Pons (tissue), 1 donor: ENCODE measurements around the gene NECAB3.
"Not testable (repeated sequence)": the region's sequence is repeated elsewhere in the genome, so short reads cannot be mapped to it uniquely, and the experiment has no call there.

Experiments used
- DNase-seq: peaks from one replicate; pipeline ENCODE4 v3.0.0-alpha.2; 2016; ENCODE audit warnings: low spot score

NECAB3 gene

DNA sequence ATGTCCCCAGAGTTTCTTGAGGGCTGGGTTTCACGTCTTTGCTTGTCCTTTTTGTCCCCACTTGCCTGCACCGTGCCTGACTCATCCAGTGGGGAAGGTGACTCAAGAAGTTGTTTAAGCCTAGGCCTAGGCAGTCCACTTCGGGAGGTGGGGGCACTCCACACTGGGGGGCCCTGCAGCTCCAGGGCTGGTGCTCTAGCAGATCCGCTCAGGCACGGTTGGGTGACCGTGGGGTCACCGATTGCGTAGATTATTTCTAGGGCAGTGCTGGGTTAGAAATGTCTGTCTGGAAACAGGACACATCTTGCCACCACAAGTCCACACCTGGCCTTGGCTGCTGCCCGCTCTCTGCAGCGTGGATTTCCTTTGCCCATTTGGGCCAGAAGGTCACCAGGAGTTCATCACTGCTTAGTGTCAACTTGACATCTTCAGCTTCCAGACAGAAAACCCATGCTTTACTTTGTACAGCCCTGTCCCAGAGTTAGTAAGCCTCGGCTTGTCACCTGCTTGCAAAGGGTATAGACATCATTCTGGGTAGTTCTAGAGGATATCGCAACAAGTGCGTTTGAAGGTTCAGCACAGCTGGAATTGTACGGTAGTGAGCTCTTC lies 25.7 kb downstream of the NECAB3 start:
- DNase-seq = no peak

DNA sequence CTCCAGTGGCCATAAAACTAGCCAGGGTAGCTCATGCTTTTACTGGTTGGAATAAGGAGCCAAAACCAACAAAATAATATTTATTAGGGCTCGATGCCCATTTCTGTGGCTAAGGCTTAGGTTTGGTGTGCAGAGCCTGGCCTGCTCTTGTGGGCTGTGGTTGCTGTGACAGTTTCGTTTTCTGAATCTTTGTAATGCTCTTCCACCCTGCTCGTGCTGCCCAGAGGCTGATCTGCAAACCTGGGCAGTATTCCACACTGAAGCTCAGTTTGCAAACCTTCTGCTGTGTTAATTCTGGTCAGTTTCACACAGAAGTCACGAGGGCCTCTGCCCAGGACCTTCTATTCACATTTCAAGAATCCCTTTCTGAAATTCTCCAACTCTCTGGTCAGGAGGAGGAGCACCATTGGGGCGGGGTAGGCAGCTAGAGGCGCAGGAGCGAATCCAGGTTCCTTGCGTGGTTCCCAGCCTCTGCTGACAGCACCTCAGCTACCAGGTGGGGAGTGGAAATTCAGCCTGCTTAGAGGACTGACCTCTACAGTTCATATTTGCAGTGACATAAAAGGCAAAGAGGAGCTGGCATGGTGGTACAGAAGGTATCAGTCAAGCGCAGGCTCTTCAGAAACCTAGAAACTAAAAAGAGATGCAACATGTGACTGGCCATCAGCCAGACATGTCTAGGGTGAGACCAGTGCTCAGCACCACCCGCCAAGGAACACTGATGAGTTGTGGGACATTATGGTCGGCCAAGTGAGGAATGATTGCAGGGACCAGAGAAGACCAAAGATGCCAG lies 26.4 kb downstream of the NECAB3 start:
- DNase-seq = no peak

DNA sequence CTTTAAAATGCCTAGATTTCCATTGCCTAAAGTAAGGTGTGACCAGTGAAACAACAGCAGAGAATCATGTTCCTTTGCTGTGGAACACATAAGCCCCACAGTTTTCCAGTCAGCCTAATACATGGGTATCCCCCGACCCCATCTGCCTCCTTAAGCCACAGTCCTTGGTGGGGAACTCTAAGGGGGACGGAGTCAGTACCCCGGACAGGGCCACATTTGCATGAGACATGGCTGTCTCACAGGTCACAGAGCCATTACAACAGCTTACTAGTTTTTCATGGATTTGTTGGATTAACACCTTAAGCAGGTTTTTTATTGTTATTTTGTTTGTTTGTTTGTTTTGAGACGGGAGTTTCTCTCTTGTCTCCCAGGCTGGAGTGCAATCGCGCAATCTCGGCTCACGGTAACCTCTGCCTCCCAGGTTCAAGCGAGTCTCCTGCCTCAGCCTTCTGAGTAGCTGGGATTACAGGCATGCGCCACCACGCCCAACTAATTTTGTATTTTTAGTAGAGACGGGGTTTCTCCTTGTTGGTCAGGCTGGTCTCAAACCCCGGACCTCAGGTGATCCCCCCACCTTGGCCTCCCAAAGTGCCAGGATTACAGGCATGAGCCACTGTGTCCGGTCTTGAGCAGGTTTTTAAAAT lies 27.1 kb downstream of the NECAB3 start:
- not testable (repeated sequence) for DNase-seq

DNA sequence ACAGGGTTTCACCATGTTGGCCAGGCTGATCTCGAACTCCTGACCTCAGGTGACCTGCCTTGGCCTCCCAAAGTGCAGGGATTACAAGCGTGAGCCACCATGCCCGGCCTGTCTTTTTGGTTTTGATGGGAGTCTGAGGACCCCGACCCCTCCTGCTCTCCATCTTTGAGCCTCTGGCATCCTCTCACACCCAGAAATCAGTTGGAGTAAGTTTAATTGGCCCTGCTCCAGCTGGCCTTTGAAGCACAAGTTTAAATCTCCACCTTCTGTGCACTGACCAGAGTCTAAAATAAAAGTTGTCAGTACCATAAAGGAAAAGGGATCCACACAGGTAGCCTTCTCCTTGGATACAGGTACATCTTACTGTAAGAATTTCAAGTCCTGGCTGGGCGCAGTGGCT lies 28.0 kb downstream of the NECAB3 start:
- no peak for DNase-seq

DNA sequence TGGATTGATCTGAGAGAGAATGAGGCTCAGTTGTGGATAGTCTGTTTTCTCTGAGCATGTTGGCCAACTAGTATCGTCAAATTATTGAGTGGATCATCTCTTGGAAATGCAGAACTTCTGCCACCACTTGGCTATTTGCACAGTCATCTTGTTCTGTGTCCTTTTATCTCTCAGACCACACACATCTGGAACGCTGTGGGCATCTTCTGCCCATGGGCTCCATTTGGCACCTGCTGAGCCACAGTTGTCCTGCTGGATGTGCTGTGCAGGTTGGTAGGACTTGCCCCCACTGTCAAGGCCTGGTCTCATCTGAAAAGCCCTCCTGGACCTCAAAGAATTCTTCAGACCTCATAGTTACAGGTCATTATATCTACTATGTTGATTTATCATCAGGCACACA lies 28.8 kb downstream of the NECAB3 start:
- DNase-seq = no peak

DNA sequence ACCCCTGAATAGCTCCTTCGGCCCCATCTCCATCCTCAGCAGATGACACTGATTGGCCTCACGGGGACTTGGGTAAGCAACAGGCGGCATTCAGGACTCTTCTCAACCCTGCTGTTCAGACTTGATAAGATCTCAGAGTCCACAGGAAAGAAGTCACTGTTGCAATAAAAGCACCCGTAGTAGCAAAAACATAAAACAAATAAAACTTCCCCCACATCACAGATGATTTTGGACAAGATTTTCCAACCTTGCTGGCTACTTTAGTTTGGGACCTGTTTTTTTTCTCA lies 29.2 kb downstream of the NECAB3 start:
- DNase-seq = no peak

DNA sequence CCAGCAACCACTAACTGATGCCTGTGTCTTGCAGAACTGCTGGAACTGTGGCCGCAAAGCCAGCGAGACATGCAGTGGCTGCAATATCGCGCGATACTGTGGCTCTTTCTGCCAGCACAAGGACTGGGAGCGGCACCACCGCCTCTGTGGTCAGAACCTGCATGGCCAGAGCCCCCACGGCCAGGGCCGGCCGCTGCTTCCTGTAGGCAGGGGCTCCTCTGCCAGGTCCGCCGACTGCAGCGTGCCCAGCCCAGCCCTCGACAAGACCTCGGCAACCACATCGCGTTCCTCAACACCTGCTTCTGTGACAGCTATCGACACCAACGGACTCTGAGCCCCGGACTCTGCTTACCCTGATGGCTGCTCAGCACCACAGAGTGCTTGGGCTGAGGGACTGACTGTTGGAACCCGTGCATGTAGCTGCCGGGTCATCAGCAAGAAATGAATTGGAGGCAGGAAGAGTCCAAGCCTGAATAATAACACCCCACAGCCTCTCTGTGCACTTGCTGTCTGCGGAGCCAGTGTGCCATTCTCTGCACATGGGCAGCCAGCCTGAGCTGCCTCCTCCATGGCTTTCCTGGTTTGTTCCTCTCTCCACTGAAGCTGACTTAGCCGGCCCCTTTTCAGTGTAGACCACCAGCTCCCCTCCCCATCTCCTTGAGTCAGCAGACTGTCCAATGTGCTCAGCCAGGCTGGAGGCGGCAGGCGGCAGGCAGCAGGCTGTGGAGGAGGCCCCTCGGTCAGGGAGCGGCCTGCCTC lies 29.7 kb downstream of the NECAB3 start:
- DNase-seq = no peak

DNA sequence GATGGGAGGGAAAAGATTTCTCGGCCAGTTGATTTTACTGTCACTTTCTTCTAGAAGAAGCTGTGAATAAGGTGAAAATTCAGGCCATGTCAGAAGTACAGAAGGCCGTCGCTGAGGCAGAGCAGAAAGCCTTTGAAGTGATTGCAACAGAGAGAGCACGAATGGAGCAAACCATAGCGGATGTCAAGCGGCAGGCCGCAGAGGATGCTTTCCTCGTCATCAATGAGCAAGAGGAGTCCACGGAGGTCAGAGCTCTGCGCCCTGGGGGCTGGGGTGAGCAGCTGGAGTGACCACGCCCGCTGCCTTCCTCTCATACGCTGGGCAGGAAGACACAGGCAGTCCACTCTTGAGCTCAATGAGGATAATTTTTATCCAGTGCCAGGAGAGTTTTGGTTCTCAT lies 33.9 kb downstream of the NECAB3 start:
- DNase-seq = no peak

DNA sequence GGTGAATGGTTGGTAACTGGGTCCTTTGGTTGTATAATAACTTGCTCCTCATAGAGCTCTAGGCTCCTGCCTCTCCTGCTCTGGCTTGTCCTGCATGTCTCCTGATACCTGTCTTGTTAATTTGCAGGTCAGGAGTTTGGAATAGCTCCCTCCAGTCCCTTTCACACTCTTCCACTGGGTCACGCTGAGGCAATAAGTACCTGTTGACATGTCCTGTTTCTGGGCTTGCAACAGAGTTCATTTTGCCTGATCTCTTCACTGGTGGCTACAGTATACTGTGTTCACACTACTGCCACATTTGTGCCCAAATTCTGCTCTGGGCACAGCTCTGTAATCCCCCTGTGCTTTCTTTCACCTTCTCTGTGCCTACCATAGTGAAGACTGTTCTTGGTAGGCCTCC lies 37.5 kb downstream of the NECAB3 start:
- no peak for DNase-seq

DNA sequence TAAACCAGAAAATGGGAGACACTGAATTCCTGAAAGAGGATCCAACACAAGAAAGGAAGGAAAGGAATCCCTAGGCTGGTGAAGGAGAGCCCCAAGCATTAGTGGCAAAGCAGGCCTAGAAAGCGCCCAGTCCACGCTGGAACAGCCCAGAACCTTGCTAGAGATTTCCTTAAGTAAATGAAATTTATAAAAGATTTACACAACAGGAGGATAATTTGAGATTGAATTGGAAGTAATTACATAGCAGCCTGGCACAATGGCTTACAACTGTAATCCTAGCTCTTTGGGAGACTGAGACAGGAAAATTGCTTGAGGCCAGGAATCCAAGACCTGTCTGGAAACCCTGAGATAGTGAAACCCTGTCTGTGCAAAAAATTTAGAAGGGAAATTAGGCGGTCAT lies 38.9 kb downstream of the NECAB3 start:
- no peak for DNase-seq

DNA sequence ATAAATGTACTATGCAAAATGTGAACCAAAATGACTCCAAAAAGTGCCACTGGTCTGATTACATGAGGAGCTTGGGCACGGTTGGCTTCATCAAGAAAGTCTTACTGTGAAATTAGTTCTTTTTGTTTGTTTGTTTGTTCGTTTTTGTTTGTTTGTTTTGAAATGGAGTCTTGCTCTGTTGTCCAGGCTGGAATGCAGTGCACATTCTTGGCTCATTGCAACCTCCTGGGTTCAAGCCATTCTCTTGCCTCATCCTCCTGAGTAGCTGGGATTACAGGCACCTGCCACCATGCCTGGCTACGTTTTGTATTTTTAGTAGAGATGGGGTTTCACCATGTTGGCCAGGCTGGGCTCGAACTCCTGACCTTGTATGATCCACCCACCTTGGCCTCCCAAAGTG lies 42.3 kb downstream of the NECAB3 start:
- DNase-seq = not testable (repeated sequence)

DNA sequence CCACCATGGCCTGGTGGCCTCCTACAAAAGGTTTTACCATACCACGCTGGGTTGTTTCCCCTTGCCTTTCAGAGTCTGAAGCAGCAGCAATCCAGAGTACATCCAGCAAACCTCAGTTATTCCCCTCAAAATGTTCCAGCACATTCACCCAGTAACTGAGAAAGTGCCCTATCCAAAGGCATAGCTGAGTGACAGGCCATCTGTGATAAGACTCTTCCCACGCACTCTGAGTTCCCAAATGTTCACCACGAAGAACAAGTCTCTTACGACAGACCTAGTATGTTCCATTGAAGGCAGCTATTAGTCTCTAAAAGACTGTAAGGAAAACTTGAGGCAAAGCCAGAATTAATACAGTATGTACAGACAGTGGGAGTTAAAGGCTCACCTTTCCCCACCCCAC lies 43.7 kb downstream of the NECAB3 start:
- no peak for DNase-seq

DNA sequence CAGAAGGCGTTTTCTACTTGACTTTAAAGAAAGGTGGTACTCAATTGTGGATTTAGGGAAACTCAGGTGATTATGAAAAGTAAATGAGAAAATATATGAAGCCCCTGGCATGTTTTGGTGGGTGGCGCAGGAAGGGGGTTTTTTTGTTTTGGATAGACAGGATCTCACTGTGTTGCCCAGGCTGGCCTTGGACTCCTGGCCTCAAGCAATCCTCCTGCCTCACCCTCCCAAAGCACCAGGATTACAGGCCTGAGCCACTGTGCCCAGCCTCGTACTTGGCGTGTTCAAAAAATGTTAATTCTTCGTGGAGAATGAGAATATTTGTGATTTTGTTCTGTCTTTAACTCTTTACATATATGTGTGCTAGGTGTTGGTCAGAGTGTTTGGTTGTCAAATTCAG lies 44.2 kb downstream of the NECAB3 start:
- DNase-seq = no peak

DNA sequence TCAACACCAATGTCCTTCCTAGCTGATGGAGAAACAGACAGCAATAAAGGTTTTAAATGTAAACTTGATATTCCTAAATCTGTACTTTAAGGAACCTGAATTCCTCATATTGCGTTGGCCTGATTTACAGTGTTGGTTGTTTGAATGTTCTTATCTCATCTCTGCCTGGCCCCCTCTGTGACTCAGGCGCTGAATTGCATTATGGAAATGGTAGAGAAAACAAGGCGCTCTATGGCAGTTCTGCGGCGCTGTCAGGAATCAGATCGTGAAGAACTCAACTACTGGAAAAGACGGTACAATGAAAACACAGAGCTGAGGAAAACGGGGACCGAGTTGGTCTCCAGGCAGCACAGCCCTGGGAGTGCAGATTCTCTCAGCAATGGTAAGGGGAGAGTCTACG lies 44.7 kb downstream of the NECAB3 start:
- no peak for DNase-seq

DNA sequence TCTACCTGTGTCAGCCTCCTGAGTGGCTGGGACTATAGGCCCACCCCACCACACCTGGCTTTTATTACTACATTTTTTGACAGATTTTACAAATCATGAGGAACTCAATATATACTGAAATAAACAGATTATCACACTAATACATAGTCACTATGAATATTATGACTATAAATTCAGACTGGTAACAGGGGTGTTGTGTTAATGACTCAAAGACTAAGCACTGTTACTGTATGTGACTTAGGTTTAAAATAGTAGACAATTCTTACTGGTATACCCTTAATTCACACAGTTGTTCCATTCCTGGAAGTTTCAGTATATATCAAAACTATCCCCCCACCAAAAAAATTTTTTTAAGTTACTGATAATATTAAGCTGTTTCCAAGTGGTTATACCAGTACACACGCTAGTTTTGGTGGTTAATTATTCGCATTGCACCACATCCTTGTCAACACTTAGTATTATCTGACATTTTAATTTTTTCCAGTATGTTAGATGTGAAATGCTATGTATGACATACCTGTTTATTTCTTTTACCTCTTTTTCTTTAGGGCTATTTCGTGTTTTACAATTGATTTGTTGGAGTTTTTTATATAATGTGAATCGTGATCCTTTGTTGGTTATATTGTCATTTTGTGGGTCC lies 46.5 kb downstream of the NECAB3 start:
- DNase-seq = no peak

DNA sequence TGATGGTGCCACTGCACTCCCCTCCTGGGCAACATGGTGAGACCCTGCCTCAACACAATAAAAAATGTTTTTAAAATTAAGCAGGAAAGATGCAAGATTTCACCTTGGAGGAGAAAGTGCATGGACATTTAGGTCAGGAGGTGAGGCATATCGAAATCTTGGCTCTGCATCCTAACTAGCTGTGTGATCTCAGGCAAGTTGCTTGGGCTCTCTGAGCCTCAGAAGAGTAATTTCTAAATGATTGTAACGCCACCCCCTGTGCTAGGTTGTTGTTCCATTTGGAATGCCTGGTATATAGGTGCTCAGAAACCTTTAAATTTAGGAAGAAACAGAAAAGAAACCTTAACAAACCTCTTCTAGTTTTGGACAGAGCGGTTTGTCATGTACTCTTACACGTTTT lies 48.0 kb downstream of the NECAB3 start:
- DNase-seq = no peak

DNA sequence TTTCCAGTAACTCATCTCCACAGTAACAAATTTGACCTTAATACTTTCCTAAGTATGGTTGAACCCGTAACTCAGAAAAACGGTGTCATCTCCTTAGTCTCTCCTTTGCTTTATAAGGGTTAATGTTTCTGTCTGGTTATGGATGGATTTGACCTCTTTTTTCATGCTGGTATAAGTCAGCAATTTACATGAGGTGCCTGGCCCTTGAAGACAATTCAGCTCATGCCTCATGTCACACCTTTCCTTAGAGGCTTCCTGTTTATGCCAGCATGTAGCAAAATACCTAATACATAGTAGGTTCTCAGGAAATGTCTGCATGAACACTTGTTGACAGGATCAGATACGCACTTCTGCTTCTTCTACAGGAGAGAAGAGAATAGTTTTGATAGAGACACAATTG lies 49.8 kb downstream of the NECAB3 start:
- no peak for DNase-seq

DNA sequence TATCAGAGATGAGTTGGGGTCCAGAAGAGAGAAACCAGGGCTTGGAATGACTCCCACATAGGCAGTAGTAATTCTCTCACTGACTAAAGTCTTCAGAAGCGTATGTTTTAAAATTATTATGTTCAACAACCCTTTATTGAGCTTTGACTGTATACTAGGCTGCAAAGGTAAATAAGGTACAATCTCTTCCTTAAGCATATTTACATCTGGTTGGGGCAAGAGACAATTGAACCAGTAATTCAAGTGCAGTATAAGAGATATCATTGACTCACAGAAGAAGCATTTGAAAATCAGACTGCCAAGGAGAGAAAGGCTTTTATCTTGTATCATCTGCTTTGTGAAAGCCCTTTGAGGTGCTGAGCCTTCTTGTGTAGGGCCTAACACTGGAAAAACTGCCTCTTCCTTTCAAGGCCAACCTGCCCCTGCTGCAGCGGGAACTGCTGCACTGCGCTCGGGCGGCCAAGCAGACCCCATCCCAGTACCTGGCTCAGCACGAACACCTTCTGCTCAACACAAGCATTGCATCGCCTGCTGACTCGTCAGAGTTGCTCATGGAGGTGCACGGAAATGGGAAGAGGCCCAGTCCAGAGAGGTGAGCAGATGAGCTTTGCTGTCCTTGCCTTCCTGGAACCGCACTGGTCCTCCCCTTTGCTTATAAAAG lies 51.4 kb downstream of the NECAB3 start:
- no peak for DNase-seq

DNA sequence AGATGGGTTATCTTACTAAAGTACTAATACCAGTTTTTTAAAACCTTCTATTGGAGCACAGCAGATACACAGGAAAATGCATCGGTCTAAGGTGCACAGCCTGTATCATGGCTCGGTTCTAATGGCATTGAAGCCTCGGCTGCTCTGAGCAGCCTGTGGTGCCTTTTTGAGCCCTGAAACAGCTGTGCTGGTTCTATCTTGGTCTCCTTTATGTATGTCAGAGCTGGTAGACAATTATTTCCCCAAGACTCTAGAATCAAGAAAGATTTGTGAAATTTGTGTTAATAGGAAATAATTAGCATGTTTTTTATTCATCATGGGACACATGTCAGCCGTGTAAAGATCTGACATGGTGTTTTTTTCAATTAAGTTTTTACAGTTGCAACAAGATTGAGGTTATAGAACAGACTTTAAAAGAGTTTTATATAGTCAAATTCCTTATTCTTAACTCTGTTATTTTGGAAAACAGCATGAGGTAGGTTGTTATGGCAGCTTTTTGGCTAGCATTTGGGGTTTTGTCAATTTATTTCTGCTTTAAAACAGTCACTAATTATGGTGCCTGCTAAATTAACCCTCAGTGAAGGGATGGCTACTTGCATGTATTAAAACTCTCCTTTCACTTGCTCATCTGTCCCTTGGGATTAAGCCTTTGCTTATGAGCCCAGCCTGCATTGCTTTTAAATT lies 52.4 kb downstream of the NECAB3 start:
- no peak for DNase-seq

DNA sequence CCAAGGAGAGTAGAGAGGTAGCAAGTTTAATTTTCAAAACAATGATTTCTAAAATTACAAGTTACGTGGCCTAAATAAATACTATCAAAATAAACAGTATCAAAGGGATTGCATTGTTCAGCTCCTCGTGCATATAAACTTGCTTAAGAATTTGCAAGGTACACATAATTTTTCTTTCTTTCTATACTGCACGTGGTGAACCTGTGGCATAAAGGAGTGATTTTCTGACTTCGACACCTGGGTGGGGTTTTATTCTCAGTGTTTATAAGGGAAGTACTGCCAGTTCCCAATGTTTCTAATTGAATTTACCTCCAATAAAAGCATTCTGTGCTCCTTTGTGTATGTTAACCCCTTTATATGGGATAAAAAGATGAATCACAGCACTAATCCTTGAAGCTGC lies 62.2 kb downstream of the NECAB3 start:
- DNase-seq = no peak

DNA sequence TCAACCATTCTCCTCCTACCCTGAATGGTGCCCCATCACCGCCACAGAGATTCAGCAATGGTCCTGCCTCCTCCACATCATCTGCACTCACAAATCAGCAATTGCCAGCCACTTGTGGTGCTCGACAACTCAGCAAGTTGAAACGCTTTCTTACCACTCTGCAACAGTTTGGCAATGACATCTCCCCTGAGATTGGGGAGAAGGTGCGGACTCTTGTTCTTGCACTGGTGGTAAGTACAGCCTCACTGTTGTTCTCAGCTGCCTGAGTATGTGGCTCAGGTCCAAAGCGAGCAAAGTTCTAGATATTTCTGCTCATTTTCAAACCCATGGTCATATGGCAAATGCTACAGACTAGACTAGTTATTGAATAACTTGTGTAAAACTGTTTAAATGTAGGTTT lies 63.1 kb downstream of the NECAB3 start:
- DNase-seq = no peak
